Lung (tissue), 12 donors: Measurements from ENCODE around the gene LRCH3. TPM values are rescaled to one million over a fixed set of nuclear protein-coding genes. Genes with fewer than 3 reads are reported as not detected.

ENCODE experiments used
- ATAC-seq: fragments of 200-7000 bp; cut with Tn5 transposase; one replicate; pipeline ENCODE4 v1.9.1; 2020; ENCODE audit warnings: moderate number of reproducible peaks; ENCODE audit not compliant: insufficient read depth, low FRiP score
- DNase-seq, 3 donors: peaks; one replicate each; pipeline ENCODE4 v3.0.0-alpha.2; 2013 to 2017
- H3K27ac ChIP-seq, 2 donors: one replicate each; pipeline ENCODE4 v1.5.1; 2013; ENCODE audit warnings: mild to moderate bottlenecking in 2 of 2, moderate library complexity in 2 of 2, control low read depth in 1 of 2, inconsistent platforms in 1 of 2, low read depth in 1 of 2, low read length in 1 of 2
- H3K27me3 ChIP-seq, 3 donors: one replicate each; pipeline ENCODE4 v1.5.1; 2013; ENCODE audit warnings: low read length in 2 of 3; ENCODE audit not compliant: control insufficient read depth in 3 of 3, insufficient read depth in 3 of 3
- H3K36me3 ChIP-seq, 4 donors: one replicate each; pipeline ENCODE4 v1.5.1; 2013; ENCODE audit warnings: low read length in 4 of 4, mild to moderate bottlenecking in 1 of 4, moderate library complexity in 1 of 4; ENCODE audit not compliant: control insufficient read depth in 4 of 4, insufficient read depth in 4 of 4
- H3K4me1 ChIP-seq, 5 donors: one replicate each; pipeline ENCODE4 v1.5.1; 2013; ENCODE audit warnings: low read length in 5 of 5, mild to moderate bottlenecking in 2 of 5, moderate library complexity in 1 of 5; ENCODE audit not compliant: control insufficient read depth in 5 of 5, insufficient read depth in 5 of 5
- H3K4me3 ChIP-seq: one replicate; pipeline ENCODE4 v1.5.1; 2013; ENCODE audit warnings: mild to moderate bottlenecking, control low read depth, moderate library complexity
- H3K9ac ChIP-seq, 2 donors: one replicate each; pipeline ENCODE4 v1.5.1; 2013; ENCODE audit warnings: low read length in 2 of 2, control low read depth in 1 of 2; ENCODE audit not compliant: insufficient read depth in 1 of 2
- H3K9me3 ChIP-seq, 4 donors: one replicate each; pipeline ENCODE4 v1.5.1; 2013; ENCODE audit warnings: low read length in 3 of 4, mild to moderate bottlenecking in 1 of 4, moderate library complexity in 1 of 4; ENCODE audit not compliant: control insufficient read depth in 4 of 4, insufficient read depth in 3 of 4
- WGBS, 2 donors: extraction: QIAGEN DNeasy Blood & Tissue Kit; methylation state at CpG; one replicate each; pipeline ENCODE4 v1.1.7; 2013; 5-methylcytosine and 5-hydroxymethylcytosine counted together
- polyA plus RNA-seq, 2 donors: library from polyadenylated mRNA; stranded (reverse); fragments of 200-250 nt; gene quantifications; one replicate each; pipeline ENCODE4 v1.2.1, GENCODE V29; 2013
- total RNA-seq, 2 donors: library from RNA; depleted of rRNA in 1 of 2; stranded (reverse); fragments of >200 nt in 1 of 2; gene quantifications; one replicate each; pipeline ENCODE4 v1.2.1, GENCODE V29; 2014 to 2021
- TF ChIP-seq, protein P1 (sequence below): IDR thresholded peaks from 2 replicates; pipeline ENCODE4 v1.5.1; 2012; ENCODE audit warnings: mild to moderate bottlenecking; ENCODE audit errors: control extremely low read depth, extremely low read depth
- donor health status: control.
- donor health status: control.
- donor health status: Bipolar disorder and iron deficiency.
- donor health status: healthy.
- donor health status: DM: yes; HTN: yes; CAD: no.

Gene LRCH3
- total and polyA plus RNA-seq, 4 donors, result 7.7 to 228 (median 26.1) TPM

GRCh38 chr3:197749601-197750395 is 41.3 kb upstream of the LRCH3 start, which contains the start of gene FYTTD1:
Gene FYTTD1 (plus strand): TSS chr3:197749883. CDS start chr3:197749972, 89 bp downstream.
- peak; percentile 90 to 95 (median 92) for DNase-seq
- Histone ChIP-seq H3K9ac (peak within 1 kb of the TSS; percentile 37 to 93), H3K4me3 (peak within 1 kb of the TSS; percentile 86), H3K36me3 (no peaks in the 10 kb centered on the region), H3K9me3 (no peaks in the 10 kb centered on the region), H3K27ac (peak within 1 kb of the TSS; percentile 93 to 94), H3K27me3 (no peaks in the 10 kb centered on the region), H3K4me1 (peaks cover 0 to 22% (median 9%) of the 10 kb centered on the region in 5 donors)
- 0% methylated on average over 94 to 104 of the region's 104 CpGs for WGBS, 2 donors
- ATAC-seq, result peak; percentile 97
- TF ChIP-seq, protein P1, sequence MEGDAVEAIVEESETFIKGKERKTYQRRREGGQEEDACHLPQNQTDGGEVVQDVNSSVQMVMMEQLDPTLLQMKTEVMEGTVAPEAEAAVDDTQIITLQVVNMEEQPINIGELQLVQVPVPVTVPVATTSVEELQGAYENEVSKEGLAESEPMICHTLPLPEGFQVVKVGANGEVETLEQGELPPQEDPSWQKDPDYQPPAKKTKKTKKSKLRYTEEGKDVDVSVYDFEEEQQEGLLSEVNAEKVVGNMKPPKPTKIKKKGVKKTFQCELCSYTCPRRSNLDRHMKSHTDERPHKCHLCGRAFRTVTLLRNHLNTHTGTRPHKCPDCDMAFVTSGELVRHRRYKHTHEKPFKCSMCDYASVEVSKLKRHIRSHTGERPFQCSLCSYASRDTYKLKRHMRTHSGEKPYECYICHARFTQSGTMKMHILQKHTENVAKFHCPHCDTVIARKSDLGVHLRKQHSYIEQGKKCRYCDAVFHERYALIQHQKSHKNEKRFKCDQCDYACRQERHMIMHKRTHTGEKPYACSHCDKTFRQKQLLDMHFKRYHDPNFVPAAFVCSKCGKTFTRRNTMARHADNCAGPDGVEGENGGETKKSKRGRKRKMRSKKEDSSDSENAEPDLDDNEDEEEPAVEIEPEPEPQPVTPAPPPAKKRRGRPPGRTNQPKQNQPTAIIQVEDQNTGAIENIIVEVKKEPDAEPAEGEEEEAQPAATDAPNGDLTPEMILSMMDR, result peak; percentile 16

GRCh38 chr3:197750396-197750831 is 40.6 kb upstream of the LRCH3 start:
- peak; percentile 71 for ATAC-seq
- H3K4me3 ChIP-seq, result peak overlapping the region; percentile 86
- H3K9me3 ChIP-seq, result no peaks in the 10 kb centered on the region
- H3K36me3 ChIP-seq, result no peaks in the 10 kb centered on the region
- TF ChIP-seq, protein P1, result no peak
- H3K27ac ChIP-seq, result peak overlapping the region; percentile 93 to 94
- 0 to 1% methylated on average over 43 of the region's 43 CpGs for WGBS, 2 donors
- peak overlapping the region; percentile 37 to 91 for H3K9ac ChIP-seq
- peak; percentile 72 to 77 (median 72) for DNase-seq
- H3K27me3 ChIP-seq, result no peaks in the 10 kb centered on the region
- H3K4me1 ChIP-seq, result peaks cover 0 to 22% (median 9%) of the 10 kb centered on the region in 5 donors

GRCh38 chr3:197750858-197751737 is 40.0 kb upstream of the LRCH3 start:
- no peaks in the 10 kb centered on the region for H3K9me3 ChIP-seq
- 2 to 3% methylated on average over 36 of the region's 36 CpGs for WGBS, 2 donors
- ATAC-seq (no peak), DNase-seq (peak; percentile 45 to 51 (median 46))
- peak overlapping the region; percentile 86 for H3K4me3 ChIP-seq
- no peaks in the 10 kb centered on the region for H3K27me3 ChIP-seq
- peak overlapping the region; percentile 93 to 94 for H3K27ac ChIP-seq
- H3K4me1 ChIP-seq, result peaks cover 0 to 22% (median 9%) of the 10 kb centered on the region in 5 donors
- peak overlapping the region; percentile 37 to 91 for H3K9ac ChIP-seq
- no peaks in the 10 kb centered on the region for H3K36me3 ChIP-seq
- TF ChIP-seq, protein P1, result no peak
